ENCODE results near the gene C7orf25. TPM values are rescaled to one million over a fixed set of nuclear protein-coding genes. Genes with fewer than 3 reads are reported as not detected.

The C7orf25 gene
- total and polyA plus RNA-seq, 8 donors = 0.58 to 31.7 (median 2.4) TPM; not detected in 1

- Histone ChIP-seq H3K4me1 (no peaks in the 10 kb centered on the region), H3K27me3 (no peaks in the 10 kb centered on the region), H3K36me3 (no peaks in the 10 kb centered on the region), H3K9me3 (no peaks in the 10 kb centered on the region), H3K27ac (no peak overlapping the region), H3K4me3 (no peak overlapping the region)
- no peak for TF ChIP-seq POLR2AphosphoS5 (IDR thresholded peaks at IDR 0.05)
- TF ChIP-seq EP300 (IDR thresholded peaks at IDR 0.05) = no peak
- no peak for TF ChIP-seq CTCF (IDR thresholded peaks at IDR 0.05)
- TF ChIP-seq POLR2A (IDR thresholded peaks at IDR 0.05) = no peak
- 57 to 75% (median 61%) methylated on average over 3 of the region's 3 CpGs for WGBS, 5 donors
- intact Hi-C loops (cut with DNase I; ENCODE audit: low total_unique reads) = no loop called here
- DNase-seq = no peak
Measured at GRCh38 chr7:42950417-42950816, 38.5 kb upstream of the C7orf25 start.

GRCh38 chr7:42947521-42947920, 35.7 kb upstream of the C7orf25 start:
- H3K27ac ChIP-seq = no peak overlapping the region
- H3K4me1 ChIP-seq = no peaks in the 10 kb centered on the region
- no peak for TF ChIP-seq POLR2AphosphoS5 (IDR thresholded peaks at IDR 0.05)
- intact Hi-C loops (cut with DNase I; ENCODE audit: low total_unique reads) = loop anchor here (10.0 kb wide), 1 partner anchor 167 kb away; the partner anchor contains the start of gene HECW1
- no peak overlapping the region for H3K4me3 ChIP-seq
- 51 to 80% (median 76%) methylated on average over 2 of the region's 2 CpGs for WGBS, 5 donors
- H3K27me3 ChIP-seq = no peaks in the 10 kb centered on the region
- DNase-seq = no peak
- no peaks in the 10 kb centered on the region for H3K36me3 ChIP-seq
- no peaks in the 10 kb centered on the region for H3K9me3 ChIP-seq

- no peaks in the 10 kb centered on the region for H3K9me3 ChIP-seq
- no peaks in the 10 kb centered on the region for H3K4me1 ChIP-seq
- intact Hi-C loops (cut with DNase I; ENCODE audit: low total_unique reads) = loop anchor here (10.0 kb wide), 1 partner anchor 168 kb away; the partner anchor contains the start of gene HECW1
- H3K27ac ChIP-seq = no peak overlapping the region
- 93 to 100% (median 94%) methylated on average over 2 of the region's 2 CpGs for WGBS, 5 donors
- no peaks in the 10 kb centered on the region for H3K27me3 ChIP-seq
- TF ChIP-seq POLR2AphosphoS5 (IDR thresholded peaks at IDR 0.05) = no peak
- no peak for TF ChIP-seq POLR2A (IDR thresholded peaks at IDR 0.05)
- no peak for TF ChIP-seq EP300 (IDR thresholded peaks at IDR 0.05)
- no peak for TF ChIP-seq CTCF (IDR thresholded peaks at IDR 0.05)
- H3K4me3 ChIP-seq = no peak overlapping the region
- DNase-seq = no peak
- no peaks in the 10 kb centered on the region for H3K36me3 ChIP-seq
Measured at GRCh38 chr7:42946627-42946950, 34.7 kb upstream of the C7orf25 start.

- no peak overlapping the region for H3K4me3 ChIP-seq
- intact Hi-C loops (cut with DNase I; ENCODE audit: low total_unique reads) = loop anchor here (10.0 kb wide), 1 partner anchor 169 kb away; the partner anchor contains the start of gene HECW1
- peak in 1 of 2 donors; percentile 6 for DNase-seq
- no peaks in the 10 kb centered on the region for H3K27me3 ChIP-seq
- H3K27ac ChIP-seq = no peak overlapping the region
- TF ChIP-seq EP300 (IDR thresholded peaks at IDR 0.05) (no peak), POLR2A (IDR thresholded peaks at IDR 0.05) (no peak), POLR2AphosphoS5 (IDR thresholded peaks at IDR 0.05) (no peak), CTCF (IDR thresholded peaks at IDR 0.05) (no peak)
- H3K9me3 ChIP-seq = no peaks in the 10 kb centered on the region
- H3K36me3 ChIP-seq = no peaks in the 10 kb centered on the region
- 17 to 38% (median 22%) methylated on average over 4 of the region's 4 CpGs for WGBS, 5 donors
- peaks cover 0 to 3% (median 0%) of the 10 kb centered on the region in 4 donors for H3K4me1 ChIP-seq
Measured at GRCh38 chr7:42945821-42946626, 34.2 kb upstream of the C7orf25 start.
